GM18508 (cell line): Measurements from ENCODE around the gene MFAP4.

Experiments used
- ATAC-seq: cut with Tn5 transposase; IDR thresholded peaks from one replicate; pipeline ENCODE4 v1.9.1; 2021; ENCODE audit warnings: moderate number of reproducible peaks; ENCODE audit not compliant: insufficient read depth, unreplicated experiment

The MFAP4 gene

GRCh38 chr17:19338031-19338990, 48.7 kb downstream of the MFAP4 start:
- ATAC-seq, result no peak

DNA sequence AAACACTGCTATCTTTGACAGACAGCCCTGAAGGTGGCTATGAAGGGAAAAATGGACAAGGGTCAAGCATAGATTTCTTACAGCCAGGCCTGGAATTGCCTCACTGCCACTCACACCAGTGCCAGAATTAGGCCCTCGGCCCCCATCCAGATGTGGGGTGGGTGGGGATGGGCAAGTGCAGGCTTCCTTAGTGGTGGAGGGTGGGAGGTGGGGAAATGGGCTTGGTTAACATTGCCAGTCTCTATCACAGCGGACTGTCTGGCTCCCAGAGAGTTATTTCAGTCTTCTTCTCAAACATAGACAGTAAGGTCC, 49.3 kb downstream of the MFAP4 start:
- ATAC-seq, result no peak

DNA sequence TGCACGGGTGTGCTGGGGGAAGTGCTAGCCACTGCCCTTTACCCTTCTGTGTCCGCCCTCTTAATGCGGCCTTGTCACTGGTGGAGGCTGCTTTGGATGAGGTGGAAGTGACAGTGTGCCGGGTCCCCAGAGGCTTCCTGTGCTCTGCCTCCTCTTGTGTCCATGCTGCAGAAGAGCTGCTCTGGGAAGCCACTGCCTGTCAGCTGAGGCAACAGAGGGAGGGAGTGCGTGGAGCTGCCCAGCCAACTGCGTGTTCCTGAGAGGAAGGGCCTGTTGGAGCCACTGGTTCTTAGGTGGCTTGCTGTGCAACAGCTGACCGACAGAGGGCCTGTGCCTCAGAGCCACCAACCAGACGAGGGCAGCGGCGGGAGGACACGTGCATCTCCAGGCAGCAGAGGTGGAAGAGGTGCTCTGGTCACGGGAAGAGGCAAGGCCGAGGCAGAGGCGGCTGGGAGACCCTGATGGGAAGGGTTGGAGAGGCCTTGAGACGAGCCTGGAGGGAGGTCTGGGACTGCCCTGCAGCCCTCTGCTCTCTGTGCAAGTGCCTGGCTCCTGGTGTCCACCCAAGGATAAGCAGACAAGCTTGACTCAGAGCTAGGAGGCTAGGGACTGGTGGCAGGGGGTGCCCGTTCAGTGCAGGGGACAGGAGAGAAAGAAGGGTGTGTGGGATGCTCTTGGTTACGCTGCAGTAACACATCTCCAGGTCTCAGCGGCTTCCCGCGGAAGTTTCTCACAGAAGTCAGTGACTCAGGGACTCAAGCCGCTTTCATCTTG, 49.9 kb downstream of the MFAP4 start:
- no peak for ATAC-seq

GRCh38 chr17:19335951-19336631, 50.9 kb downstream of the MFAP4 start:
- no peak for ATAC-seq

DNA sequence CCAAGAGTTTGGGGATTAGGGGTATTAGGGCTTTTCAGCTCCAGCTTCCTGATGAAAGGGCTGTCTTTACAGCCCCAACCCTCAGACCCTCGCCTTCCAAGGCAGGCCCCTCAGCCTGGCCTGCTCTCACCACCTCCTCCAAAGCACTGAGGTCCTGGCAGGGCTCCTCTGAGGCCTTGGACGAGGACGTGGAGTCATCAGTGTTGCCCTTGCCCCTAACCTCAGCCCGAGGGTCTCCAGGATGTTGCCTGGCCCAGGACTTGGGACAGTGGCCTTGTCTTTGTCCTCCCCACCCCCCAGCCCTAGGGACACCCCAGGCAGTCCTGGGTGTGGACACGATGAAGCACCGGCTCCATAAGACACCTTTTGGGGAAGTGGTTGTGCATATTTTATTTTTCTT, 52.7 kb downstream of the MFAP4 start:
- ATAC-seq, result no peak

DNA sequence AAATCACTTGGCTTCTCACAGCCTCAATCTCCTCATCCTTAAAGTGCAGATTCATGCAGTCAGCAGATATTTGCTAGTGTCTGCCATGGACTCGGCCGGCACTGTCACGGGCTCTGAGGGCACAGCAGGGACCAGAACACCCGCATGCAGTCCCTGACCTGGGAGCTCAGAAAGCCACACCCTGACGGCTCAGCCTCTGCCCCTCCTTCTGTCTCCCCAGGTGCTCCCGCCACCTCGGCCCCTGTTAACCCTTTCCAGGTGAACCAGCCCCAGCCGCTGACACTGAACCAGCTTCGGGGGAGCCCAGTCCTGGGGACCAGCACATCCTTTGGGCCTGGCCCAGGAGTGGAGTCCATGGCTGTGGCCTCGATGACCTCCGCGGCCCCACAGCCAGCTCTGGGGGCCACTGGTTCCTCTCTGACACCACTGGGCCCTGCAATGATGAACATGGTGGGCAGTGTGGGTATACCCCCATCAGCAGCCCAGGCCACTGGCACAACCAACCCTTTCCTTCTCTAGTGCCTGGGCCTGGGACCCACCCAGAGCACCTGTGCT, 53.2 kb downstream of the MFAP4 start:
- ATAC-seq, result no peak
